Stomach (tissue), 4 donors: ENCODE results near the gene TPCN2.

ENCODE experiments used
- CTCF ChIP-seq, 7 experiments: fragments of 450-650 bp in 4 of 7; fragments of 200-600 bp in 3 of 7; sonication (generic) in 3 of 7; IDR thresholded peaks; one replicate each; pipeline ENCODE4 v1.5.1; 2016 to 2019; ENCODE audit warnings: antibody characterized with exemption in 7 of 7, control low read depth in 2 of 7, mild to moderate bottlenecking in 1 of 7
- POLR2A ChIP-seq, 4 donors: fragments of 450-650 bp; IDR thresholded peaks; one replicate each; pipeline ENCODE4 v1.6.1; 2016; ENCODE audit warnings: antibody characterized with exemption in 4 of 4, control low read depth in 2 of 4, mild to moderate bottlenecking in 1 of 4, moderate library complexity in 1 of 4
- POLR2AphosphoS5 ChIP-seq, 3 donors: sonication (generic); formaldehyde crosslinking; IDR thresholded peaks; one replicate each; pipeline ENCODE4 v1.6.1; 2016; ENCODE audit warnings: antibody characterized with exemption in 3 of 3

GRCh38 chr11:69173925-69174581 is 125.3 kb downstream of the TPCN2 start:
- TF ChIP-seq POLR2A (IDR thresholded peaks at IDR 0.05) (no peak), CTCF (IDR thresholded peaks at IDR 0.05) (no peak), POLR2AphosphoS5 (IDR thresholded peaks at IDR 0.05) (no peak)
